ENCODE results near the gene RBM34. TPM values are rescaled to one million over a fixed set of nuclear protein-coding genes. Genes with fewer than 3 reads are reported as not detected.
"Not testable (repeated sequence)": the region's sequence is repeated elsewhere in the genome, so short reads cannot be mapped to it uniquely, and the experiment has no call there.

RBM34 gene
- total RNA-seq, 4 donors from 2014 or later: 36.7 to 107 (median 56.3) TPM

DNA sequence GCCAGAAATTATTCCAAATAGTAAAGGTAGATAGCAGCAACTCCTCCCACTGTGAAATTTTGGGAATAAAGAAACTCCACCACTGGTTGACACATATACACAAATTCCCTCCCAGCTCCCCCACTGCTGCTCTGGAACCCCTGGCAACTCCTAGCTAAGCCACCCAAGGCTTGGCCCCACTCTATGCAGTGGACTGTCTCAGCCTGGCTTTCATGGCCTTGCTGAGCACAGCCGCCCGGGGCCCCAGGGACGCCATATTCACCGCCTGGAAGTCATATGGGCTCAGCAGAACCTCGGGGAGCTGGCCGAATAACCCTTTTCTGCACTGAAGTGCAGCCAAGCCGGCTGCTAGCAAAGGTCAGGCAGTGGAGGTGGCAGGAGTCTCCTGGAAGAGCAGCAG is 15.4 kb upstream of the RBM34 start:
- no peaks in the 10 kb centered on the region for H3K36me3 ChIP-seq
- TF ChIP-seq CTCF (IDR thresholded peaks at IDR 0.05) (no peak), POLR2A (IDR thresholded peaks at IDR 0.05) (no peak)
- no peak for DNase-seq

DNA sequence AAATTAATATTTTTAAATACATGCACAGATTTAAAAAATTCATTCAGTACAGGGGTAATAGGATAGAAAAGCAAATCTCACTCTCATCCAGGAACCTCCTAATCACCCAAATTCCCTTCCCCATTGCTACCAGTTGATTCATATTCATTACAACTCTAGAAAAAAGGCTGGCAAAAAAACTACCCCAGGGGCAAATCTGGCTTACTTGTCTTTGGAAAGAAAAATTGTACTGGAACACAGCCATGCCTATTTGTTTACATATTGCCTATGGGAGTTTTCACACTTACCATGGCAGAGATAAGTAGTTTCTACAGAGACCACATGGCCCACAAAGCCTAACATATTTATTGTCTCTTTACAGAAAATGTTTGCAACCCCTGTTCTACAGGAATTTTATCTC is 8.9 kb upstream of the RBM34 start:
- no peak for DNase-seq
- intact Hi-C loops (cut with DNase I; ENCODE audit: low total_unique reads): no loop called here
- TF ChIP-seq POLR2A (IDR thresholded peaks at IDR 0.05) (no peak), CTCF (IDR thresholded peaks at IDR 0.05) (no peak)
- Histone ChIP-seq H3K9me3 (no peaks in the 10 kb centered on the region), H3K4me1 (no peaks in the 10 kb centered on the region), H3K27ac (no peak overlapping the region), H3K4me3 (no peak overlapping the region), H3K27me3 (no peaks in the 10 kb centered on the region), H3K36me3 (no peaks in the 10 kb centered on the region)

More for the DNA sequence above, 15.4 kb upstream of the RBM34 start:
- Histone ChIP-seq H3K27me3 (no peaks in the 10 kb centered on the region), H3K4me3 (no peak overlapping the region), H3K4me1 (no peaks in the 10 kb centered on the region), H3K9me3 (no peaks in the 10 kb centered on the region), H3K27ac (no peak overlapping the region)
- intact Hi-C loops (cut with DNase I; ENCODE audit: low total_unique reads): no loop called here

DNA sequence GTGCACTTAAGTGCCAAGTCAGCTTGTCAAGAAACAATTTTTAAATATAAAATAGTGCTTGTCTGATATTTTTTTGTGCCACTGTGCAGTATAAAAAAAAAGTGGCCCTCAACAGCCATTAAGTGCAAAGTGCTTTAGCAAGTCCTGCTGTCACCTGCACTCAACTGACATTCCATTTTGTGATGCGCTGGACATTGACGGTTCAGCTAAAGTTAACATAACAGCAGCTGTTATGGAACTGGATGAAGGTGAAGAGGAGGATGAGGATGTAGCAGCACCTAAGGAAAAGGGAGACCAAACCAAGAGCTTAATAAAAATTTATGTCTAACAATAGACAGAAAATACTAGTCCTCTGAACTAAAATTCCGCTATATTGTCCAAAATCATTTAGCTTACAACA is 7.3 kb upstream of the RBM34 start:
- no peaks in the 10 kb centered on the region for H3K27me3 ChIP-seq
- H3K9me3 ChIP-seq: no peaks in the 10 kb centered on the region
- TF ChIP-seq CTCF (IDR thresholded peaks at IDR 0.05): no peak
- no peak for TF ChIP-seq POLR2A (IDR thresholded peaks at IDR 0.05)
- DNase-seq: no peak
- no peaks in the 10 kb centered on the region for H3K36me3 ChIP-seq
- intact Hi-C loops (cut with DNase I; ENCODE audit: low total_unique reads): no loop called here
- H3K27ac ChIP-seq: no peak overlapping the region
- no peaks in the 10 kb centered on the region for H3K4me1 ChIP-seq
- no peak overlapping the region for H3K4me3 ChIP-seq

DNA sequence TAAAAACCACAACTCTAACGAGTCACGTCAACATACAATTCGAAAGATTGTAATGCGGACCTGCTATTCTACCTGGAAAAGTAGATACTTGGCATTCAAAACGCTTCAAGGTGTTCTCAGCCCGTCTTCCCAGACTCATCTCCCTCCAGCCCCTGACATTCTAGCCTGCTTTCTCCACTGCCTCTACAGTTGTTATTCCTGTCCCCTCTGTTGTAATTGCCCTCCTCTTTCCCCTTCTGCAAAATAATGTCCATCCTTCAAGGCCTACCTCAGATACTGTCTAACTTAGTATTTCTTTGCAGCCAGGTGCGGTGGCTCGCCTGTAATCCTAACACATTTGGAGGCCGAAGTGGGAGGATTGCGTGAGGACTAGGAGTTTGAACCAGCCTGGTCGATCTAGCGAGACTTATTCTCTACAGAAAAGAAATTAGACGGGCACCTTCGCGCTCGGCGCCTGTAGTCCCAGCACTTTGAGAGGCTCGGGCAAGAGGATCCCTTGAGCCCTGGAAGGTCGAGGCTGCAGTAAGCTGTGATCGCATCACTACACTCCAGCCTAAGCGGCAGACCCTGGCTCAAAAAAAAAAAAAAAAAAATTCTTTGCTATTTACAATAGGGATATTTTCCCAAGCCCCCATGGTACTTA is 756 bp upstream of the RBM34 start:
- Histone ChIP-seq H3K27ac (peak overlapping the region; percentile 86 to 89), H3K4me3 (peak overlapping the region; percentile 62 to 72), H3K4me1 (peaks cover 0 to 11% of the 10 kb centered on the region in 2 donors), H3K27me3 (no peaks in the 10 kb centered on the region), H3K9me3 (no peaks in the 10 kb centered on the region), H3K36me3 (no peaks in the 10 kb centered on the region)
- no peak for DNase-seq
- TF ChIP-seq POLR2A (IDR thresholded peaks at IDR 0.05): no peak
- TF ChIP-seq CTCF (IDR thresholded peaks at IDR 0.05): no peak
- intact Hi-C loops (cut with DNase I; ENCODE audit: low total_unique reads): no loop called here

GRCh38 chr1:235160383-235160956 is 580 bp downstream of the RBM34 start:
- TF ChIP-seq POLR2A (IDR thresholded peaks at IDR 0.05) (no peak), CTCF (IDR thresholded peaks at IDR 0.05) (no peak)
- H3K9me3 ChIP-seq: no peaks in the 10 kb centered on the region
- intact Hi-C loops (cut with DNase I; ENCODE audit: low total_unique reads): no loop called here
- peaks cover 0 to 11% of the 10 kb centered on the region in 2 donors for H3K4me1 ChIP-seq
- no peaks in the 10 kb centered on the region for H3K27me3 ChIP-seq
- no peaks in the 10 kb centered on the region for H3K36me3 ChIP-seq
- peak overlapping the region; percentile 62 to 72 for H3K4me3 ChIP-seq
- no peak for DNase-seq
- H3K27ac ChIP-seq: peak overlapping the region; percentile 86 to 89

GRCh38 chr1:235159930-235160329 is 1.1 kb downstream of the RBM34 start:
- H3K9me3 ChIP-seq; H3K36me3 ChIP-seq; DNase-seq; H3K27me3 ChIP-seq; intact Hi-C loops (cut with DNase I; ENCODE audit: low total_unique reads): not testable (repeated sequence)
- Histone ChIP-seq H3K4me1 (peaks cover 0 to 11% of the 10 kb centered on the region in 2 donors), H3K4me3 (peak overlapping the region; percentile 62 to 72), H3K27ac (peak overlapping the region in 1 of 2 donors; percentile 89)

GRCh38 chr1:235159284-235159683 is 1.8 kb downstream of the RBM34 start:
- H3K36me3 ChIP-seq; H3K27ac ChIP-seq; H3K4me3 ChIP-seq; intact Hi-C loops (cut with DNase I; ENCODE audit: low total_unique reads); H3K27me3 ChIP-seq; DNase-seq; H3K9me3 ChIP-seq: not testable (repeated sequence)
- peaks cover 0 to 11% of the 10 kb centered on the region in 2 donors for H3K4me1 ChIP-seq

All from uterus (tissue), 4 donors.